ACC112 (cell line): Measurements from ENCODE around the gene ARHGAP22.

Experiments
- H2AFZ ChIP-seq: fragments of 200-600 bp; sonication (generic); one replicate; pipeline ENCODE4 v1.6.0; 2017; ENCODE audit warnings: antibody characterized with exemption, low read length; ENCODE audit not compliant: unreplicated experiment
- H3K27ac ChIP-seq: fragments of 200-600 bp; sonication (generic); 2 replicates; pipeline ENCODE4 v1.5.1; 2014; ENCODE audit warnings: low read depth, mild to moderate bottlenecking, antibody characterized with exemption, low read length, moderate library complexity
- H3K27me3 ChIP-seq: fragments of 200-600 bp; sonication (generic); 2 replicates; pipeline ENCODE4 v1.6.1; 2014; ENCODE audit warnings: mild to moderate bottlenecking, antibody characterized with exemption, low read length, moderate library complexity, mixed read lengths; ENCODE audit not compliant: insufficient read depth
- H3K36me3 ChIP-seq: fragments of 200-600 bp; sonication (generic); 2 replicates; pipeline ENCODE4 v1.6.1; 2016; ENCODE audit warnings: mild to moderate bottlenecking, antibody characterized with exemption, low read length, moderate library complexity, mixed read lengths; ENCODE audit not compliant: insufficient read depth
- H3K4me1 ChIP-seq: fragments of 200-600 bp; sonication (generic); one replicate; pipeline ENCODE4 v1.6.1; 2016; ENCODE audit warnings: low read length, mixed read lengths; ENCODE audit not compliant: insufficient read depth, unreplicated experiment, control insufficient read depth
- H3K4me3 ChIP-seq: fragments of 200-600 bp; sonication (generic); 2 replicates; pipeline ENCODE4 v1.5.1; 2014; ENCODE audit warnings: mild to moderate bottlenecking, low read depth, low read length
- H3K79me2 ChIP-seq: fragments of 200-600 bp; sonication (generic); one replicate; pipeline ENCODE4 v1.6.0; 2016; ENCODE audit warnings: low read length; ENCODE audit not compliant: control insufficient read depth, unreplicated experiment, insufficient read depth

ARHGAP22 gene

GRCh38 chr10:48632166-48632565, 27.3 kb upstream of the ARHGAP22 start:
- Histone ChIP-seq H3K4me3 (no peak overlapping the region), H3K36me3 (no peaks in the 10 kb centered on the region), H2AFZ (no peak overlapping the region), H3K27ac (no peak overlapping the region), H3K4me1 (peaks cover 28% of the 10 kb centered on the region), H3K27me3 (no peaks in the 10 kb centered on the region), H3K79me2 (peaks cover 8% of the 10 kb centered on the region)

GRCh38 chr10:48627984-48628609, 23.2 kb upstream of the ARHGAP22 start:
- no peaks in the 10 kb centered on the region for H3K36me3 ChIP-seq
- H3K79me2 ChIP-seq: peaks cover 4% of the 10 kb centered on the region
- no peak overlapping the region for H3K27ac ChIP-seq
- H3K4me1 ChIP-seq: peaks cover 25% of the 10 kb centered on the region
- no peaks in the 10 kb centered on the region for H3K27me3 ChIP-seq
- H2AFZ ChIP-seq: no peak overlapping the region
- no peak overlapping the region for H3K4me3 ChIP-seq

- Histone ChIP-seq H3K4me3 (no peak overlapping the region), H2AFZ (no peak overlapping the region), H3K27me3 (no peaks in the 10 kb centered on the region), H3K27ac (no peak overlapping the region), H3K4me1 (peaks cover 22% of the 10 kb centered on the region), H3K79me2 (no peaks in the 10 kb centered on the region), H3K36me3 (0 out of 2 replicates have a peak, but pooled peaks cover 5% of the 10 kb centered on the region)
Observed at GRCh38 chr10:48626986-48627731, 22.3 kb upstream of the ARHGAP22 start.

GRCh38 chr10:48626447-48626846, 21.6 kb upstream of the ARHGAP22 start:
- no peak overlapping the region for H3K4me3 ChIP-seq
- H2AFZ ChIP-seq: no peak overlapping the region
- no peak overlapping the region for H3K27ac ChIP-seq
- H3K4me1 ChIP-seq: peaks cover 22% of the 10 kb centered on the region
- H3K36me3 ChIP-seq: 0 out of 2 replicates have a peak, but pooled peaks cover 8% of the 10 kb centered on the region
- H3K27me3 ChIP-seq: no peaks in the 10 kb centered on the region
- no peaks in the 10 kb centered on the region for H3K79me2 ChIP-seq

- H3K27ac ChIP-seq: no peak overlapping the region
- H3K36me3 ChIP-seq: 0 out of 2 replicates have a peak, but pooled peaks cover 8% of the 10 kb centered on the region
- H3K27me3 ChIP-seq: no peaks in the 10 kb centered on the region
- no peak overlapping the region for H3K4me3 ChIP-seq
- H2AFZ ChIP-seq: no peak overlapping the region
- peaks cover 22% of the 10 kb centered on the region for H3K4me1 ChIP-seq
- H3K79me2 ChIP-seq: no peaks in the 10 kb centered on the region
Observed at GRCh38 chr10:48625826-48626134, 20.9 kb upstream of the ARHGAP22 start.

GRCh38 chr10:48623607-48624132, 18.8 kb upstream of the ARHGAP22 start:
- no peaks in the 10 kb centered on the region for H3K27me3 ChIP-seq
- H3K36me3 ChIP-seq: 0 out of 2 replicates have a peak, but pooled peaks cover 8% of the 10 kb centered on the region
- H2AFZ ChIP-seq: no peak overlapping the region
- H3K27ac ChIP-seq: no peak overlapping the region
- no peaks in the 10 kb centered on the region for H3K79me2 ChIP-seq
- peaks cover 22% of the 10 kb centered on the region for H3K4me1 ChIP-seq
- no peak overlapping the region for H3K4me3 ChIP-seq

GRCh38 chr10:48623009-48623408, 18.1 kb upstream of the ARHGAP22 start:
- H3K4me1 ChIP-seq: peaks cover 22% of the 10 kb centered on the region
- H3K27ac ChIP-seq: no peak overlapping the region
- no peaks in the 10 kb centered on the region for H3K27me3 ChIP-seq
- H3K79me2 ChIP-seq: no peaks in the 10 kb centered on the region
- H3K36me3 ChIP-seq: 0 out of 2 replicates have a peak, but pooled peaks cover 8% of the 10 kb centered on the region
- H3K4me3 ChIP-seq: no peak overlapping the region
- no peak overlapping the region for H2AFZ ChIP-seq

- no peak overlapping the region for H2AFZ ChIP-seq
- no peaks in the 10 kb centered on the region for H3K27me3 ChIP-seq
Observed at GRCh38 chr10:48620719-48621118, 15.8 kb upstream of the ARHGAP22 start.

GRCh38 chr10:48616436-48616835, 11.6 kb upstream of the ARHGAP22 start:
- Histone ChIP-seq H3K27me3 (no peaks in the 10 kb centered on the region), H3K4me3 (no peak overlapping the region), H3K36me3 (no peaks in the 10 kb centered on the region), H3K4me1 (peaks cover 29% of the 10 kb centered on the region), H3K79me2 (peaks cover 10% of the 10 kb centered on the region), H2AFZ (no peak overlapping the region), H3K27ac (no peak overlapping the region)

More at GRCh38 chr10:48620719-48621118, 15.8 kb upstream of the ARHGAP22 start:
- Histone ChIP-seq H3K4me3 (no peak overlapping the region), H3K4me1 (peaks cover 21% of the 10 kb centered on the region), H3K27ac (no peak overlapping the region), H3K36me3 (0 out of 2 replicates have a peak, but pooled peaks cover 8% of the 10 kb centered on the region), H3K79me2 (peaks cover 10% of the 10 kb centered on the region)

GRCh38 chr10:48614481-48615390, 9.9 kb upstream of the ARHGAP22 start:
- Histone ChIP-seq H3K4me3 (peak overlapping the region; percentile 26; the same call in 1 of the 2 replicates), H3K36me3 (no peaks in the 10 kb centered on the region), H3K79me2 (peaks cover 11% of the 10 kb centered on the region), H3K27ac (peak overlapping the region; percentile 42), H3K27me3 (no peaks in the 10 kb centered on the region), H3K4me1 (peaks cover 29% of the 10 kb centered on the region), H2AFZ (no peak overlapping the region)
